CD4-positive, alpha-beta T cell treated with Interleukin-15 for 1 hour (primary cell): ENCODE measurements around the gene MET.
"Not testable (repeated sequence)": the region's sequence is repeated elsewhere in the genome, so short reads cannot be mapped to it uniquely, and the experiment has no call there.

Source experiments
- DNase-seq: peaks from one replicate; pipeline ENCODE4 v3.0.0-alpha.2; 2020

The MET gene

GRCh38 chr7:116698930-116699721 is 27.1 kb downstream of the MET start:
- DNase-seq, result no peak

- no peak for DNase-seq
These were observed 27.7 kb downstream of the MET start for GRCh38 chr7:116699722-116700120.

GRCh38 chr7:116702046-116702785 is 30.2 kb downstream of the MET start:
- DNase-seq, result no peak

GRCh38 chr7:116704650-116705228 is 32.7 kb downstream of the MET start:
- DNase-seq, result no peak

DNA sequence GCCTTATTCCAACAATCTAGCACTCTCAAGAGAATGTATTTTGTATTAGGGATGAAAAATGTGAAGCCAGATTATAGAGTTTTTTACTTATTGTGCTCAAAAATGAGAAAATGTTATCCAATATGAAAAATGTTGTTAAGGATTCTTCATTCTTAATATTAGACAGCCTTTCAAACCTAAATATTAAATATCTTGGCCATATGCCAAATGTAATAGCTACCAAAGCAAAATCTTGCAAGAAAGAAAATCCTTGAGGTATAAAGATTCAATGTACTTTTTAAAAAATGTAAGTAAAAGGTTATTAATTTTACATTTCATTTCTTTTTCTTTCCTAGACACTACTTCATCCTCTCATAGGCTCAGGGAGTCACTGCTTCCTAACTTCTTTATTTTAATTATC is 33.4 kb downstream of the MET start:
- DNase-seq, result no peak

- no peak for DNase-seq
These were observed 34.7 kb downstream of the MET start for GRCh38 chr7:116706668-116707126.

DNA sequence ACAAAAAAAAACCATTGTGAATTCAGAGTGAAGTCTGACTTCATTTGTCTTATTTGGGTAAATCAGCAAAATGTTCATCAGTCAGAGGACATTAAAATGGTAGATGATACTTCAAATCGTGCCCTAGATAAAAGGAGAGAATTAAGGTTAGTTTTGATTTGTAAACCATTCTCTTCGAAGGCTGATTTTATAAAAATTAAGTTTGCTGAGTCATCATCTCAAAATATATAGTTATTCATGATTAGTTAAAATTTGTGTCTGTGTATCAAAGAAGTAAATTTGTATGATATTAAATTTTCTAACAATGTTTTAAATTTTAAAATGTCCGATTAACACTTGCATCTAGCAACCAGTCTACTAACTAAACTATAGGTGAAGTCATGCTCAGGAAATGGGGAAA is 35.3 kb downstream of the MET start:
- DNase-seq, result no peak

DNA sequence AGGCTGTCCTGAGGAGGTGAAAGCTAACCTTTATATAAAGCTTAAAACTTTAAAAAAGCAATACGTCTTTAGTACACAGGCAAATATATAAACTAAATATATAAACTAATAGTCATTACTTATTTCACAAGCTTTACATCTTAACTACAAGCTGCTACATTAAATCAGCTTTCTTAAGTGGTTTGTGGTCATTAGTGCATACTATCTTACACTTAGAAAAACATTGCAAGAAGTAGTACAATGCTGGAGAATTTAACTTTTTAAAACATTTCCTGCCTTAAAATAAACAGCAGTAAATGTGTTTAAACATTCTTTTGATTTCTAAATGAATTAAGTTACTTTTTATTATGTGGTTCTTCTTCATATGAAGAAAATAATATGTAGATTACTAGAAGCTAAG is 36.3 kb downstream of the MET start:
- DNase-seq, result no peak

DNA sequence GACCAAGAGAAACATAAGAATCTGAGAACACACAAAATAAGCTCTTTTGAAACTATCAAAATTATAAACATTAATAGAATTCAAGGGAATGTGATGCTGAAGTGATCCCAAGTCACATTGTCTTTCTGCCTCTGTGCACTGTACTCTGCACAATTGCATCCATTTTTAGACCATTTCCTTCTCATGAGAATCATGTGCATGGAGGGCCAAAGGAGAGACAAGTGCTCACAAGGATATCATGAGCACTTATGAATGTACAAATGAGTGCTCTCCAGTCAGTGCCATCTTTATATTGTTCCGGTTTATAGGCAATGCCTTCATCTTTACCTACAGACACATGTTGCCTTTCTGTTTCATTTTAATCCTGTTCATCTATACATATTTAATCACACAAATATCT is 36.9 kb downstream of the MET start:
- DNase-seq, result no peak

- no peak for DNase-seq
These were observed 37.3 kb downstream of the MET start for GRCh38 chr7:116709336-116709735.

DNA sequence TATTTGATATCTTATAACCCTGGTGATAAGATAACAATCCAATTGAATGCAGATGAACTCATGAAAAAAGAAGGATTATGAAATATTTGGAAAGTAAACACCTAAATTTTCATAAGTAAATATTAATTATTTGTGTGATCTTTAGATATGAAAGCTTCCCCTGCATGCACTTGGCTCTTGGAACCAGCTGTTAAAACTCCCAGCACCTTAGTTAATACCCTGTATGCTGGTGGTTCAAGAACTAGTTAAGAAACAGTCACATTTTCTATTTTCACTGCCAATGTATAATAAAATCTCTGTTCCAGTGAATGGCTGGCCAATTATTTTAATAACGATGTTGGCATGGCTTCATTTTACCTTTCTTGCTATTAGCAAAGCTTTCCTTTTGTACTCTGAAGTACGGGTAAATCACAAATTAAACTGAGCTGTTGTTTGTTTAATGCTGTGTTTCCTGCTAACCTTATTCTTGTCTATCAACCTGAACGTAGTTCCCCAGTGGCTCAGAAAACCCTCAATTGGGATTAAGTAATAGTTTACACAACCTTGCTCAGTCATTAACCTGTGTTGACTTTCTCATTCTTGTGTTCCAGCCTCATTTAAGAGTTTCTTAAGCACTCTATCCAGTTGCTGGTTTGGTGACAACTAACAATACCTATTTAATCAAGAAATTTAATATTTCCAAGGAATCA is 38.9 kb downstream of the MET start:
- DNase-seq, result no peak

GRCh38 chr7:116711790-116712189 is 39.8 kb downstream of the MET start:
- no peak for DNase-seq

DNA sequence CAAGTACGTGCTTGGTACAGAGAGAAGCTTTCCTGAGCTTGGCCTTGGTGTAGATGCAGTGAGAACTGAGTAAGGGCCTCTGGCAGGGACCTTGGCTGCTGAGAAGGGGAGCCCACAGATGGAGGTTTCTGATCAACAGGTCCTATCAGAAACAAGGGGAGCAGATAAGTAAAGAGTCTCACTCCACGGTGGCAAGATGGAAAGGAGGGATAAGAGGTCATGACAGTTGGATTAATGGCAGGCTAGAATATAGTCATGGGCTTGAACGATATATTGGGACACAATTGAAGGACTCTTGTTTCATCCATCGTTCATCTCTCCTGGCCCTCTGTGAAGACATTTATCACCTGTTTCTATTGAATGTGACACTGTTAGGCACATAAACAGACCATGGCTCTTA is 41.5 kb downstream of the MET start:
- no peak for DNase-seq

GRCh38 chr7:116713918-116714317 is 41.9 kb downstream of the MET start:
- no peak for DNase-seq

DNA sequence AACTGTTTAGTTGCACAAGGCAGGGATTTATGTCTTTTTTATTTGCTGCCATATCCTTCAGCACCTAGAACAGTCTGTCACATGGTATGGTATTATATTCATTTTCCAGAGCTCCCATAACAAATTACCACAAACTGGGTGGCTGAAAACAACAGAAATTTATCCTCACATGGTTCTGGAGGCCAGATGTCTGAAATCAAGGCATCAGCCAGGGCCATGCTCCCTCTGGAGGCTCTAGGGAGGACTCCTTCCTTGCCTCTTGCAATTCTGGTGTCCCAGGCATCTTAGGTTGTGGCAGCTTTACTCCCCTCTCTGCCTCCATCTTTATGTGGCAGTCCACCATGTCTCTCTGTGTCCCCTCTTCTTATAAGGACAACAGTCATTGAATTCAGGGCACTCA is 43.1 kb downstream of the MET start:
- no peak for DNase-seq

DNA sequence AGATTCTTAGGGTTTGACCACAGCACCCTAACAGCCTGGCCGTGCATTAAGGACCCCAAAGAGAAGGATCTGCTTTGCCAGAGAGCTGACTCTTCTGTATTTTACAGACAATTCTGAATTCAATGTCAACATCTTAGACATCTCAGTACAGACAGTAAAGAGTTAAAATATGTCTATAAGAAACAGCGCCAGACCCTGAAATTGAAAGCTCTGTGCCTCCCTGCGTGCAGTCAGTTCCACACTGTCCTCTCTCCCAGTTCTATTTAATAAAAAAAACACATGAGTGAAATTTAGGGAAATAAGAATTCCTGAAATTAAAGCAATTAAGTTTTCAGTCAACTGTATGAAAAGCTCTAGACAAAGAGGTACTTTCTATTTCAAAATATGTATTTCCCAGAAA is 45.1 kb downstream of the MET start:
- DNase-seq, result no peak

GRCh38 chr7:116723959-116724529 is 52.0 kb downstream of the MET start:
- not testable (repeated sequence) for DNase-seq

- no peak for DNase-seq
These were observed 52.7 kb downstream of the MET start for GRCh38 chr7:116724560-116725231.

DNA sequence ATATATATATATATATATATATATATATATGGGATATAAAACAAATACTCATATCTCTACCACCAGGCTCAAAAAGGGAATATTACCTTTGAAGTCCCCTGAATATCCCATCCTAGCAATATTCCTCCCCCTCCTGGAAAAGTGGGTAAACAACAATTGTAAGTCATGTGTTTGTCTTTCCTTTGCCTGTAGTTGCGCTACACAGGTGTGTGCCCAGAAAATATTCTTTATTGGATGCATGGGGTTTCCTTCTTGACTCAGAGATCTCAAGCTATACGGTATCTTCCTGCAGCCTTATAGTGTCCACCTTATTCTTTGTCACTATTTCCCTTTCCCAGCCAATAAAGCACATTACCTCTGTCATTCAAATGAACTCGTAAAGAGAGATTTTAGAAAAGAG is 54.2 kb downstream of the MET start:
- DNase-seq, result no peak

- DNase-seq, result no peak
These were observed 54.9 kb downstream of the MET start for GRCh38 chr7:116726713-116727431.

- DNase-seq, result no peak
These were observed 55.5 kb downstream of the MET start for GRCh38 chr7:116727432-116728009.
